Naive thymus-derived CD4-positive, alpha-beta T cell (primary cell): ENCODE measurements around the gene WFDC10B. TPM values are rescaled to one million over a fixed set of nuclear protein-coding genes. Genes with fewer than 3 reads are reported as not detected.

ENCODE experiments used
- ATAC-seq: fragments of 150-1000 bp; cut with Tn5 transposase; 2 replicates; pipeline ENCODE4 v1.10.0; 2021; ENCODE audit warnings: mild to moderate bottlenecking, moderate library complexity
- CTCF ChIA-PET: fragments of 350-600 bp; sonication (Branson Sonifier 250); formaldehyde crosslinking; loops from one replicate; lab custom pipeline; 2021; ENCODE audit warnings: antibody characterized with exemption; lab: Charles Lee
- POLR2A ChIA-PET: fragments of 350-600 bp; sonication (Branson Sonifier 250); formaldehyde crosslinking; loops from one replicate; lab custom pipeline; 2021; ENCODE audit warnings: antibody characterized with exemption, inconsistent platforms; lab: Charles Lee
- DNase-seq, 9 donors: peaks; one replicate each; pipeline versions ENCODE4 v3.0.0 to v3.0.0-alpha.2; 2020 to 2022; ENCODE audit warnings: mixed read lengths in 1 of 9
- H3K27ac ChIP-seq: one replicate; pipeline ENCODE4 v1.7.0; 2013; ENCODE audit warnings: mild to moderate bottlenecking, low read depth, low read length, moderate library complexity
- H3K27me3 ChIP-seq, 2 donors: one replicate each; pipeline ENCODE4 v1.7.0; 2013; ENCODE audit warnings: low read length in 2 of 2, mild to moderate bottlenecking in 2 of 2, moderate library complexity in 2 of 2; ENCODE audit not compliant: control insufficient read depth in 2 of 2, insufficient read depth in 2 of 2
- H3K36me3 ChIP-seq, 3 experiments: 1 replicate in 2 of 3; 2 replicates in 1 of 3; pipeline ENCODE4 v1.7.0; 2013; ENCODE audit warnings: low read length in 3 of 3, mild to moderate bottlenecking in 3 of 3, moderate library complexity in 1 of 3; ENCODE audit not compliant: insufficient read depth in 3 of 3, control insufficient read depth in 2 of 3
- H3K4me1 ChIP-seq, 2 donors: one replicate each; pipeline ENCODE4 v1.7.0; 2013; ENCODE audit warnings: low read length in 2 of 2, mild to moderate bottlenecking in 2 of 2, moderate library complexity in 1 of 2; ENCODE audit not compliant: control insufficient read depth in 2 of 2, insufficient read depth in 2 of 2
- H3K4me3 ChIP-seq: 2 replicates; pipeline ENCODE4 v1.7.0; 2013; ENCODE audit warnings: mild to moderate bottlenecking, low read length
- H3K9me3 ChIP-seq, 3 experiments: 1 replicate in 2 of 3; 2 replicates in 1 of 3; pipeline ENCODE4 v1.7.0; 2013; ENCODE audit warnings: low read length in 3 of 3; ENCODE audit not compliant: control insufficient read depth in 2 of 3
- H3K27ac Mint-ChIP-seq, 9 donors: one replicate each; pipeline ENCODE4 v1.8.0; 2020 to 2022; ENCODE audit warnings: mixed read lengths in 9 of 9, mild to moderate bottlenecking in 8 of 9, moderate library complexity in 5 of 9, inconsistent platforms in 2 of 9
- H3K27me3 Mint-ChIP-seq, 5 donors: one replicate each; pipeline ENCODE4 v1.8.0; 2021 to 2022; ENCODE audit warnings: mixed read lengths in 5 of 5, mild to moderate bottlenecking in 1 of 5
- H3K36me3 Mint-ChIP-seq, 5 donors: one replicate each; pipeline ENCODE4 v1.8.0; 2020 to 2022; ENCODE audit warnings: mixed read lengths in 5 of 5, mild to moderate bottlenecking in 3 of 5, inconsistent platforms in 1 of 5
- H3K4me1 Mint-ChIP-seq, 7 donors: one replicate each; pipeline ENCODE4 v1.8.0; 2020 to 2022; ENCODE audit warnings: mixed read lengths in 7 of 7, mild to moderate bottlenecking in 3 of 7, inconsistent platforms in 1 of 7
- H3K4me3 Mint-ChIP-seq, 10 donors: one replicate each; pipeline ENCODE4 v1.8.0; 2020 to 2022; ENCODE audit warnings: mild to moderate bottlenecking in 10 of 10, mixed read lengths in 10 of 10, moderate library complexity in 6 of 10, inconsistent platforms in 2 of 10
- H3K9me3 Mint-ChIP-seq, 11 donors: one replicate each; pipeline ENCODE4 v1.8.0; 2020 to 2022; ENCODE audit warnings: mixed read lengths in 11 of 11, mild to moderate bottlenecking in 4 of 11, inconsistent platforms in 1 of 11, moderate library complexity in 1 of 11
- intact Hi-C, 2 donors: fragments of 100-400 bp; cut with micrococcal nuclease; formaldehyde crosslinking; loops; one replicate each; pipeline ENCODE4 v1.15.1; 2023
- microRNA-seq: library from miRNA; unstranded; fragments of <30 nt; microRNA quantifications from one replicate; pipeline ENCODE4 v1.2.0, GENCODE V29; 2022; ENCODE audit warnings: borderline microRNAs expressed
- polyA plus RNA-seq, 2 donors: library from polyadenylated mRNA; unstranded; fragments of 300-500 nt; fragmentation: Illumina TruSeq; gene quantifications; one replicate each; pipeline ENCODE4 v1.2.3, GENCODE V29; 2021
- total RNA-seq, 6 experiments: library from RNA in 5 of 6; stranded (reverse) in 5 of 6; gene quantifications; 1 replicate in 5 of 6; 2 replicates in 1 of 6; pipeline ENCODE4 v1.2.3 and lab custom pipeline; 2021 to 2026

Gene WFDC10B
- total and polyA plus RNA-seq, 7 experiments from 2014 or later, result not detected

- peaks cover 0 to 3% of the 10 kb centered on the region in 2 donors for H3K27me3 ChIP-seq
- Mint-ChIP-seq H3K27me3 (peaks cover 15 to 26% (median 23%) of the 10 kb centered on the region in 5 donors), H3K9me3 (peaks cover 0 to 12% (median 0%) of the 10 kb centered on the region in 11 donors), H3K27ac (no peak overlapping the region), H3K4me3 (no peak overlapping the region), H3K36me3 (no peaks in the 10 kb centered on the region), H3K4me1 (no peaks in the 10 kb centered on the region)
- no peak for DNase-seq
- CTCF ChIA-PET, result no interaction called here
- no peak for ATAC-seq
- no peaks in the 10 kb centered on the region for H3K36me3 ChIP-seq
- no peak overlapping the region for H3K27ac ChIP-seq
- no peaks in the 10 kb centered on the region for H3K4me1 ChIP-seq
- no peak overlapping the region for H3K4me3 ChIP-seq
- intact Hi-C loops, result no loop called here
- POLR2A ChIA-PET, result no interaction called here
- H3K9me3 ChIP-seq, result no peaks in the 10 kb centered on the region
These were observed 68.3 kb downstream of the WFDC10B start for GRCh38 chr20:45636513-45636912.

Small RNAs within 50 kb of the gene (microRNA-seq; reads per million reads assigned to microRNA genes)
- gene MIR3617, result not detected

Other genes with a start within 250 kb of the WFDC10B start
- gene WFDC2, start 235.3 kb downstream of the WFDC10B start, total RNA-seq, result 1 to 10 TPM in 2 of 5 experiments, under 1 TPM in 2, not detected in 1; 0.36 to 1.7 (median 1.0) TPM
- not detected for gene WFDC2, start 235.3 kb downstream of the WFDC10B start, polyA plus RNA-seq
- not detected for gene SPINT3, start 189.4 kb downstream of the WFDC10B start, total RNA-seq
- not detected for gene SPINT3, start 189.4 kb downstream of the WFDC10B start, polyA plus RNA-seq
- gene WFDC6, start 165.5 kb downstream of the WFDC10B start, total RNA-seq, result not detected
- gene WFDC6, start 165.5 kb downstream of the WFDC10B start, polyA plus RNA-seq, result not detected
- not detected for gene EPPIN, start 157.6 kb downstream of the WFDC10B start, total RNA-seq
- not detected for gene EPPIN, start 157.6 kb downstream of the WFDC10B start, polyA plus RNA-seq
- not detected for gene WFDC8, start 125.7 kb downstream of the WFDC10B start, total RNA-seq
- gene WFDC8, start 125.7 kb downstream of the WFDC10B start, polyA plus RNA-seq, result not detected
- gene WFDC10A, start 75.3 kb downstream of the WFDC10B start, total RNA-seq, result not detected
- not detected for gene WFDC10A, start 75.3 kb downstream of the WFDC10B start, polyA plus RNA-seq
- not detected for gene WFDC9, start 73.7 kb downstream of the WFDC10B start, total RNA-seq
- not detected for gene WFDC9, start 73.7 kb downstream of the WFDC10B start, polyA plus RNA-seq
- not detected for gene WFDC11, start 34.8 kb downstream of the WFDC10B start, total RNA-seq
- gene WFDC11, start 34.8 kb downstream of the WFDC10B start, polyA plus RNA-seq, result not detected
- not detected for gene WFDC13, start 3.0 kb downstream of the WFDC10B start, total RNA-seq
- gene WFDC13, start 3.0 kb downstream of the WFDC10B start, polyA plus RNA-seq, result not detected
- not detected for gene SPINT4, start 17.3 kb upstream of the WFDC10B start, total RNA-seq
- gene SPINT4, start 17.3 kb upstream of the WFDC10B start, polyA plus RNA-seq, result not detected
- gene WFDC3, start 86.9 kb upstream of the WFDC10B start, total RNA-seq, result not detected
- not detected for gene WFDC3, start 86.9 kb upstream of the WFDC10B start, polyA plus RNA-seq
- gene DNTTIP1, start 86.9 kb upstream of the WFDC10B start, total RNA-seq, result 10 to 100 TPM; 13.1 to 31.7 (median 18.8) TPM
- gene DNTTIP1, start 86.9 kb upstream of the WFDC10B start, polyA plus RNA-seq, result 10 to 100 TPM; 39.2 to 40.3 TPM
- 100 to 1,000 TPM in 1 of 5 experiments, under 1 TPM in 3, not detected in 1; 0.50 to 129 (median 0.75) TPM for gene UBE2C, start 107.6 kb upstream of the WFDC10B start, total RNA-seq
- not detected for gene UBE2C, start 107.6 kb upstream of the WFDC10B start, polyA plus RNA-seq
- 1 to 10 TPM in 1 of 5 experiments, under 1 TPM in 1, not detected in 3; 0.59 to 1.4 TPM for gene TNNC2, start 122.3 kb upstream of the WFDC10B start, total RNA-seq
- gene TNNC2, start 122.3 kb upstream of the WFDC10B start, polyA plus RNA-seq, result not detected
- 1 to 10 TPM in 3 of 5 experiments, under 1 TPM in 2; 0.93 to 4.9 (median 1.5) TPM for gene SNX21, start 128.8 kb upstream of the WFDC10B start, total RNA-seq
- gene SNX21, start 128.8 kb upstream of the WFDC10B start, polyA plus RNA-seq, result 1 to 10 TPM in 1 of 2 donors, under 1 TPM in 1; 0.30 to 1.1 TPM
- 10 to 100 TPM; 20.5 to 35.5 (median 29.2) TPM for gene ACOT8, start 152.4 kb upstream of the WFDC10B start, total RNA-seq
- gene ACOT8, start 152.4 kb upstream of the WFDC10B start, polyA plus RNA-seq, result 10 to 100 TPM; 33.8 to 38.7 TPM
- gene ZSWIM3, start 152.6 kb upstream of the WFDC10B start, total RNA-seq, result 1 to 10 TPM; 1.3 to 6.8 (median 6.0) TPM
- gene ZSWIM3, start 152.6 kb upstream of the WFDC10B start, polyA plus RNA-seq, result 1 to 10 TPM; 1.2 to 3.1 TPM
- 10 to 100 TPM in 2 of 5 experiments, 1 to 10 TPM in 3; 8.2 to 16.0 (median 9.8) TPM for gene ZSWIM1, start 176.2 kb upstream of the WFDC10B start, total RNA-seq
- gene ZSWIM1, start 176.2 kb upstream of the WFDC10B start, polyA plus RNA-seq, result 10 to 100 TPM in 1 of 2 donors, 1 to 10 TPM in 1; 3.2 to 12.5 TPM
- 1 to 10 TPM; 1.0 to 3.9 (median 1.2) TPM for gene SPATA25, start 182.6 kb upstream of the WFDC10B start, total RNA-seq
- gene SPATA25, start 182.6 kb upstream of the WFDC10B start, polyA plus RNA-seq, result not detected
- 1 to 10 TPM; 1.2 to 5.3 (median 4.0) TPM for gene NEURL2, start 186.2 kb upstream of the WFDC10B start, total RNA-seq
- gene NEURL2, start 186.2 kb upstream of the WFDC10B start, polyA plus RNA-seq, result 1 to 10 TPM in 1 of 2 donors, under 1 TPM in 1; 0.69 to 4.0 TPM
- gene CTSA, start 186.3 kb upstream of the WFDC10B start, total RNA-seq, result 100 to 1,000 TPM in 1 of 5 experiments, 10 to 100 TPM in 4; 60.5 to 151 (median 65.1) TPM
- 10 to 100 TPM; 59.6 to 74.7 TPM for gene CTSA, start 186.3 kb upstream of the WFDC10B start, polyA plus RNA-seq
- gene PLTP, start 207.1 kb upstream of the WFDC10B start, total RNA-seq, result under 1 TPM in 4 of 5 experiments, not detected in 1; 0.31 to 0.44 (median 0.37) TPM
- gene PLTP, start 207.1 kb upstream of the WFDC10B start, polyA plus RNA-seq, result not detected
- 10 to 100 TPM; 42.3 to 79.6 (median 67.0) TPM for gene PCIF1, start 229.7 kb upstream of the WFDC10B start, total RNA-seq
- gene PCIF1, start 229.7 kb upstream of the WFDC10B start, polyA plus RNA-seq, result 100 to 1,000 TPM in 1 of 2 donors, 10 to 100 TPM in 1; 68.7 to 130 TPM